ENCODE measurements around the gene OR1D5.
"Not testable (repeated sequence)": the region's sequence is repeated elsewhere in the genome, so short reads cannot be mapped to it uniquely, and the experiment has no call there.

Gene OR1D5, protein sequence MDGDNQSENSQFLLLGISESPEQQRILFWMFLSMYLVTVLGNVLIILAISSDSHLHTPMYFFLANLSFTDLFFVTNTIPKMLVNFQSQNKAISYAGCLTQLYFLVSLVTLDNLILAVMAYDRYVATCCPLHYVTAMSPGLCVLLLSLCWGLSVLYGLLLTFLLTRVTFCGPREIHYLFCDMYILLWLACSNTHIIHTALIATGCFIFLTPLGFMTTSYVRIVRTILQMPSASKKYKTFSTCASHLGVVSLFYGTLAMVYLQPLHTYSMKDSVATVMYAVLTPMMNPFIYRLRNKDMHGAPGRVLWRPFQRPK

DNA sequence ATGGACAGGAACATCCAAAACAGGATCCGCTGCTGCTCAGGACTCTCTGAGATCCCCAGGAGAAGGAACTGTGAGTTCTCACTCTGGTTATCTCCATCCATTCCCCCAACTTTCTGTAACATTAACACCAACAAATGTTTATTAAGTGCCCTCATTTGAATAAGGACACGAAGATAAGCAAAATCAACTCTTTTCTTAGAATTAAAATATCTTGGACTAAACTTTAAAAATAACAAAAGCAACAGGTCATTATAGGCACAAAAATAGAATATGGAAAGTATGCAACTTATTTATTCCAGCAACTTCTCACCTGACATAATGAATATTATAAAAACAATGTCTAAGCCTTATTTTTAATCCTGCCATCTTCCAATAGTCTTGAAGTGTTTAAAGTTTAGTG, at the start of gene OR1D5:
Gene OR1D5, minus strand, starts transcription at position 101 of the 400 bp plus-strand sequence. Its CDS starts 0 bp downstream, at position 101.
- H3K27ac ChIP-seq, H3K4me3 ChIP-seq: not testable (repeated sequence)

DNA sequence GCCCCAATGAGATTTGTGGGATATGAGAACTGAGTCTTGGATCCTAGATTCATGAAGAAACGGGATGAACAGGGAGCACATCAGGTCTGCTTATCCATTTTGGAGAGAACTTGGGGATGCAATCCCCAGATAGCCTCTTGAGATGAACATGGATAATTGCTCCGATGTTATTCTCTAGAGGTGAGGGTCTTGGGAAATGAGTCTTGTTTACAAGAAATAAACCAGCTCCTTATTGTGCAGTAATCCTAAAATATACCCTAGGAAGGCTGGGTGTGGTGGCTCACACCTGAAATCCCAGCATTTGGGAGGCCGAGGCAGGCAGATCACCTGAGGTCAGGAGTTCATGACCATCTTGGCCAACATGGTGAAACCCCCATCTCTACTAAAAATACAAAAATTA, 40.9 kb upstream of the OR1D5 start, which contains the start of gene OR1D2:
Gene OR1D2, minus strand, starts transcription at position 101 of the 400 bp plus-strand sequence. CDS start 11,426 bp downstream, outside the sequence.
- no peak within 1 kb of the TSS for H3K27ac ChIP-seq
- no peak within 1 kb of the TSS for H3K4me3 ChIP-seq

DNA sequence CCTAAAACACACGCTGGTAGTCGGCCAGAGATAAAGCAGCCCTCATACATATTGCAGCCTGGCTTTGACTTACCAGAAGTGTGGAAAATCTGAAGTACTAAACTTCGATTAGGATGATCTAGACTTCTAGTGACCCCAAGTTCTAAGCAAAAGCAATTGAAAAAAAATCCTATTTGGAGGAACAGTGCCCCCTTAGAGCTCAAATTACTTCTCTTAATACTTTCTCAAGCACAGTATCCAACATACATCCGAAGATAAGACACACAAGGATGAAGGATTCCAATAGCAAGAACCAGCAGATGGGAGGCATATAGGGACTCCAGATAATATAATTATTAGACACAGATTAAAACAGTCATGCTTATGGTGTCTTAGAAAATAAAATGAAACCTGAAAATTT, 10.4 kb upstream of the OR1D5 start:
- H3K4me3 ChIP-seq, H3K27ac ChIP-seq: not testable (repeated sequence)

DNA sequence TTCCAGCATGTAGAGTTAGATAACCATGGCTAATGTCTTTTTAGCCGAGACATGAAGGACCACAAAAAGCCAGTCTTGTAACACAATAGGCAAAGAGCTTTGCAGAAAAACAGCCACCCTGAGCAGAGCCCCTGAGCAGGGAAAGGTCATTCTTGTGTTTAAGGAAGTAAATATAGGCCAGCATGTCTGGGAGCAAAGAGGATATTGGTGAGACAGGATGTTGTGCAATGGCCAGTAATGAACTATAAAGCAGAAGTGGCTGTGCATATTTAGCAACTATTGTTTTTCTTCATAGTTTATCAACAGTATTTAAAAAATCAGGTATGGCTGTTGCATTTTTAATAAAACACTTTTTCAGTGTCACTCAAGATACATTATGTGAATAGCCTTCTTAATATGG, 1.8 kb upstream of the OR1D5 start:
- H3K4me3 ChIP-seq, H3K27ac ChIP-seq: not testable (repeated sequence)

DNA sequence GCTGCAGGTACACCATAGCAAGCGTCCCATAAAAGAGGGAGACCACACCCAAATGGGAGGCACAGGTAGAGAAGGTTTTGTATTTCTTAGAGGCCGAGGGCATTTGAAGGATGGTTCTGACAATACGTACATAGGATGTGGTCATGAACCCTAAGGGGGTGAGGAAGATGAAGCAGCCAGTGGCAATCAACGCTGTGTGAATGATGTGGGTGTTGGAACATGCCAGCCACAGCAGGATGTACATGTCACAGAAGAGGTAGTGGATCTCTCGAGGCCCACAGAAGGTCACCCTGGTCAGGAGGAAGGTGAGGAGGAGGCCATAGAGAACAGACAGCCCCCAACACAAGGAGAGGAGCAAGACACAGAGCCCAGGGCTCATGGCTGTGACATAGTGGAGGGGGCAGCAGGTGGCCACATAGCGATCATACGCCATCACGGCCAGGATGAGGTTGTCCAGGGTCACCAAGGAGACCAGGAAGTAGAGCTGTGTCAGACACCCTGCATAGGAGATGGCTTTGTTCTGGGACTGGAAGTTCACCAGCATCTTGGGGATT, 506 bp downstream of the OR1D5 start:
- H3K4me3 ChIP-seq, H3K27ac ChIP-seq: not testable (repeated sequence)

DNA sequence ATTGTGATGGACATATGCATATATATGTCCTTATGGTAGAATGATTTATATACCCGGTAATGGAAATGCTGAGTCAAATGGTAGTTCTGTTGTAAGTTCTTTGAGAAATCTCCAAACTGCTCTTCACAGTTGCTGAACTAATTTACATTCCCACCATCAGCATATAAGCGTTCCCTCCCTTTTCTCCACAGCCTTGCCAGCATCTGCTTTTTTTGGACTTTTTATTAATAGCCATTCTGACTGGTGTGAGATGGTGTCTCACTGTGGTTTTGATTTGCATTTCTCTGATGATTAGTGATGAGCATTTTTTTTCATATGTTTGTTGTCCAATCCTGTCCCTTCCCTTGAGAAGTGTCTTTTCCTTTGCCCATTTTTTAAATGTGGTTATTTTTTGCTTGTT, 8.5 kb downstream of the OR1D5 start:
- H3K27ac ChIP-seq, H3K4me3 ChIP-seq: not testable (repeated sequence)

DNA sequence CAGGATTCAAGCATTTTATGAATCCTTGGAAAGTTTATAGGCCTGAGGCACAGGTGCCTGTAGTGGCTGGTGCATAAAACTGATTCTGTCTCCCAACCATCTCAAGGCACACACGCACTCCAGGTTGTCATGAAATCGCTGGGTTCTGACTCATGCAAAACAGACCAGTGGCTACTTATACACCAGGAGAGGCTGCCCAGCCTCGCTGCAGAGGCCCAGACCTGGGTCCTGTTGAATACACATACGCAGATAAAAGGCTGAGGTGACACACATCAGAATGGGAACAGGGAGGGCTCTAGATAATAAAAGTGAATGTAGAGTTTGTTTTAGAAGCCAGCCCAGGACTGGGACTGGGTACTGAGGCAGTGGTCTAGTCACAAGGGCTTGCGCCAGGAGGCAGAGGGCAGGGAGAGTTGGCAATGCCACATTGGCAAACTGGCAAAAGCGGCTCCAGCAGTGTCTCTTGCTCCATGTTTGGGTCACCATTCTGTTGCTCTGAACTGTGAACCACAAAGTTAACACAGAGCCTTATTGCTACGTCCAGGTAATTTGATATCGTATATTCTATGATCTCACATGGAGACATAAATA, 13.6 kb downstream of the OR1D5 start:
- Histone ChIP-seq H3K27ac (peak overlapping the region in 5 of 21 experiments; percentile 44 to 88 (median 79)), H3K4me3 (peak overlapping the region; percentile 54 to 81 (median 69))

DNA sequence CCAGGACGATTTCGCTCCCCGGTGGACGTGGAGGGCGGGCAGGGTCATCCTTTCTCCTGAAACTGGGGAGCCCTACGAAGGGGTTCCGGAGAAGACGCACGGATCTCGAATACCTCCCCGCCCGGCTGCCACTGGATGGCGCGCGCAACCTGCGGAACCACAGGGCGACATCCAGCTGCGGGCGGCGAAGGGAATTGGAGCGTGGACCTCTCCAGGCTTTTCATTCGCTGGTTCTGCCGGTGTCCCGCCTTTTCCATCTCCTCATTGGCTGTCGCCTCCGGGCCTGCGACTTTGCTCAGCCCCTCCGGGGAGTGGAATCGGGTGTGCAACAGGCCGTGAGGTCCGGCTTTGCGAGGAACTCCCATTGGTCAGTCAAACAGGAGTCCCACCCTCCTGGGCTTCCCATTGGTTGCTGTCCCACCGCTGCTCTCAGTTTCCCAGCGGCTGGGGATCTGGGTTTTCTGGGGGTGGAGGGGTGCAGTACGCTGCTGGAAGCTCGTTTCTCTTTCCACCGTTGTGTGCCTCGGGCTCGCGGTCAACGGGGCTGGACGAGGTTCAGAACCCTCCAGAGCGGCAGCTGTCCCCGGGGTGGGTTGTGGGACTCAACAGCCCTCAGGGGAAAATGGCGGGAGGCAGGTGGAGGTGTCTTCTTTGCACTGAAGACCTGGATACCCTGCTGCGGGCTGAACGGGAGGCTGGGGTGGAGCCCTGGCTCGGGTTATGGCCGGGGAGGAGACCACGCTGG, 14.5 kb downstream of the OR1D5 start:
- Histone ChIP-seq H3K27ac (peak overlapping the region in 19 of 21 experiments; percentile 44 to 88 (median 76)), H3K4me3 (peak overlapping the region; percentile 54 to 81 (median 69))

DNA sequence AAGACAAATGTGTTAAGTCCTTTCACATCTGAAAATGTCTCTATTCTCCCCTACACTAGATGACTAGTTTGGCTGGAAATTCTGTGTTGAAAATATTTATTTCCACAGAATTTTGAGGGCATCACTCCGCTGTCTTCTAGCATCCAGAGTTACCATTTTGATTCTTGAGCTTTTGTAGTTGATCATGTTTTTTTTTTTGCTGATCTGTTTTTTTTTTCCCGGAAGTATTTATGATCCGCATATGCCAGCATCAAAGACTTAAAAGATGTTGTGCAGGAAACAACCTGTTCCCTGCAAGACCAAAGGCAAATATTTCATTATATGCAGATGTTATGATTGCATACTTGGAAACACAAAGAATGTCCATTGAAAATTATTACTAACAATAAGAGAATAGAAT, 16.7 kb downstream of the OR1D5 start:
- no peak overlapping the region for H3K4me3 ChIP-seq
- no peak overlapping the region for H3K27ac ChIP-seq

DNA sequence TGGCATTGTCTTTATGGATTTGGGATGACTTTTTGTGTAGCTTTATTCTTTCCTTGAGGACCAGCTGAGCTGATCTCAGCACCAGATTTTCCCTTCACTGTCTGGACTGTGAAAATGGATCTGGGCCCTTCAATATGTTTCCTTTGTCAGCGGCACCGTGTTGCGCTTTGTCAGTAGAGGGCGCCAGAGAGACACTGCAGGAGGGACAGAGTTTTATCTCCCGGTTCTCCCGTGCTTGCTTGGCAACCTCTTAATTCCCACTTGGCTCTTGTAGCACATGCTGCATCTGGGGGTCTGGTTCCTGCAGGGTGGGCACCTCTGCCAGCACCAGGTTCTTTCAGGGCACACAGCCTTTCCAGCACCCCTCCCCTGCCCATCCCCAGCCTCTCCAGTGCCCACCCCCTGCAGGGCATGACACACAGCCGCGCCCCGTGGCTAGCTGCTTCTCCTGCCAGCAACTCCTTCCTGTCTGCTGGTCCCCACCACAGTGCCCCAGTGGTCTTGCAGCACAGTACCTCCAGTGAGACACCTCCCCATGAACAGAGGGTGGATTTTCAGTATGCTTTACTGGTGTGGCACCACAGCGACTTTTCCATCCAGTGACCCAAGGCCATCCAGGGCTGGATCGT, 19.6 kb downstream of the OR1D5 start:
- Histone ChIP-seq H3K4me3 (no peak overlapping the region), H3K27ac (no peak overlapping the region)

DNA sequence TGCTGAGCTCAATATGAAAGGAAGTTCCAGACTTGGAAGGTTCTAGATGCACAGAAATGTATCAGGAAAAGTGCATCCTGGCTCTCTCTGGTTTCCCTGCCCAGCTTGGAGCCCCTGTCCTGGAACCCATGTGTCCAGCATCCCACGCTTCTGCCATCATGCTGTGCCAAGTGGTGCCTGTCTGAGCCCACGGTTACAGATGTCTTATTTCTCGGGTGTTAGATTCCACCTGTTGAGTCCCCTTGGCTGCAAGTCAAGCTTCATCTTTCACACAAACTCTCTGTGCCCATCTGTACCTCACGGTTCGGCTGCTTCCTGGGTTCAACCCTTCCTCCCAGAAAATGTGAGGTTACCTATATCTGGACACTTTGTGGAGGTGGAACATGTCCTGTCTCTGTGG, 22.5 kb downstream of the OR1D5 start:
- no peak overlapping the region for H3K27ac ChIP-seq
- H3K4me3 ChIP-seq, result no peak overlapping the region

DNA sequence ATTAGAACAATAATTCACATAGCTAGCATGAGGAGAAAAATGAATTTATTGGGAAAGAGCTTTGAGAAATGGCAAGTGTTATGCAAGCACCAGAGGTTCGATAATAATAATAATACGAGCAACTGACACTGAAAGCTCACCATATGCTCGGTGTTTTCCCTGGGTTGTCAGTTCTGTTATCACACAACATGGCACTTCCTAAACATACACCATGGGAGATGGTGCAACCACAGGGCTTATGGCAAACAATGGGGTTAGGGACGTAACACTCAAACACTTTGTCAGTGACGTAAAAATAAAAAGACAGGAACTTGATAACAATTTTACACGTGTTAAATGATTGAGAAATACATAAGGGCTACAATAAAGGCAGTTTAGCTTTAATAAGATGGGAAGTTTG, 23.7 kb downstream of the OR1D5 start:
- Histone ChIP-seq H3K4me3 (no peak overlapping the region), H3K27ac (no peak overlapping the region)

DNA sequence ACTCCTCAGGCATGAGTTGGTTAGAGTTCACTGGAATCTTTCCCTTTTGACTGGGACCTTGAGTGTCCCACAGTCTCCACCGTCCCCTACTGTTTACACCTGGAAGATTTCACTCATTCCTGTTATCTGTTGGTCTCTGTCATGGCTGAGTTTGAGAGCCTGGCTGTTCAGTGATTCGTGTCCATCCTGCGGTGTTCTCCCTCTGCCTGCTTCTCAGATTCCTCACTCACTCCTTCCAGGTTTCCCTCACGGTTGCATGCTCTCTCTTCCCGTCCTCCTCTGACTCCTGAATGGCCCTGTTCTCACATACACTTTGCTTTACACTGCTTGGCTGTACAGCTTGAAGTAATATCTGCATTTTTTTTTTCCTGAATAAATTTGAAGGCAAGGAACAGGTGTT, 24.5 kb downstream of the OR1D5 start:
- Histone ChIP-seq H3K4me3 (no peak overlapping the region), H3K27ac (no peak overlapping the region)

DNA sequence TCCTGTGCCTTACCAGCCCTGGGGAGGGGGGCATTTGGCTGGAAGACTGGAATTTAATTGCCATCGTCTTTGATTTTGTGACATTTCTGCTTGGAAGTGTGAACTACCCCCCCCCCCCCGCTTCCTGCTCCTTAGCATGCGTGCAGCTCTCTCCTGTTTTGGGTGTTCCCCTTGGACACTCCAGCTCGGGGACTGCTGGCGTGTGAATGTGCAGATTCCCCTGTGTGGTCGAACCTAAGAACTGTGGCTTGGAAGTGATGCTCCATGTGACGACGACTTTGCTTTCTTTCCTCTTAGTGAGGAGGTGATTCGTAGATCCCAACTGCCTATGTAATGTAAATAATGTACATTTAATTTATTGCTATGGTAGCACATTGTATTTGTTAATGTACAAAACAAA, 26.1 kb downstream of the OR1D5 start:
- H3K27ac ChIP-seq, result no peak overlapping the region
- H3K4me3 ChIP-seq, result no peak overlapping the region

DNA sequence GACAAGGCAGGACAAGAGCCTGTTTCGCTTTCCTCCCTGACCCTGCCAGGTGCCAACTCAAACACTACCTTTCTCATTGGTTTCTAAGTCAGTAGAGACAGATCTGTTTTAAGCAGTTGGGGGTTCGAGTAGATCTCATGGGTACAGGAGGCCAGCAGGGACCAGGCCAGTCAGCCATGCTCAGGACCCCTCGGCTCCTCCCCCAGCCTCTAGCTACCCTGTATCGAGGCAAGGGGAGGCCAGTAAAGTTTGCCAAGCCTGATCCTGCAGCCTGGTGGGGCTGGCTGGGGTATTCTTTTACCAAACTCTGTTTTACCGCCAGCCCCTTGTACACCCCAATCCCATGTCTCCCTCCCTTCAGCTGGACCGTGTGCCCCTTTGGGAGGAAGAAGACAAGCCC, 26.6 kb downstream of the OR1D5 start:
- Histone ChIP-seq H3K27ac (no peak overlapping the region), H3K4me3 (no peak overlapping the region)

DNA sequence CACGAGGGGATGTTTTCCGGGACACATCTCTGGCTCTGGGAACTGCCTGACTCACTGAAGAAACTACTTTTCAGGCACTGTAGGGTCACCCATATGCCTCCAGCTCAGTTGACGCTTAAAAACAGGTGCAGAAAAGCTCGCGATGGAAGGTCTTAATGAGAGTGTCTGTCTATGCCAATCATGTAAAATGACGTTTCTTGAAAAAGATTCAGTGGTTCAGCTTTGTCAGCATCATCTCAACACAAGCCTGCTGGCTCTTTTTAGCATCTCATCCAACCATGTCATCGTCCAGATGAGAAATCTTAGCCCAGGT, 27.5 kb downstream of the OR1D5 start:
- Histone ChIP-seq H3K27ac (no peak overlapping the region), H3K4me3 (no peak overlapping the region)

DNA sequence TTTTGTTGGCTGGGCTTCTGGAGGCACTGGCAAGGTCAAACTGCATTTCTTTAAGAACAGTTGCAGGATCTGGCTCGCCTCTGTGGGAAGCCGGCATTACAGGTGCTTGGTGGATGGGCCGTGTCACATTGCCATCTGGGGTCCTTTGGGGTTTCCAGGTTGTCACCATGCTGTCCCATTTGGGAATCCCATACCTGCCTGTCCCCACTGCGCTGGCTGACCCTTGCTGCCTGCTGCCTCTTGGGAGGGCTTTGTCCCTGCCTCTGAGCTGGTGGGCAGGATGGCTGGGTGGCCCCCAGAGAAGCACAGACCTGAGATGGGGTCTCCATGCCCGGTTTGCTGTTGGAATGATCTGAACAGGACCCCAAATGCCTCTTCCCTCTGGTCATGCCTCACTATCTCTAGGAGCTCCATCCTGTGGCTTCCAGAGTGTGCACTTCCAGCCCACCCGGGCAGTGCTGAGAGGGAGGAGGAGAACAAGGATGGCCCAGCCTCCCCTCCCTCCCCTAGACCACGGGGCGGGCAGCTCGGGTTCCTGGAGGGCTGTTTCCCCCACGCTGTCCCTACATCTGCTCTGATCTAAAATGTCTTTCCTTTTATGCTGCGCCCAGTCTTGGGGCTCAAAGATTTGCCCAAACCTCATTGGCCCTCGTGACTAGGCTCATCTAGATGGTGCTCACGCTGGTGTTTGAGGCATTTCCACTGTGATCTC, 28.0 kb downstream of the OR1D5 start:
- Histone ChIP-seq H3K4me3 (no peak overlapping the region), H3K27ac (no peak overlapping the region)

DNA sequence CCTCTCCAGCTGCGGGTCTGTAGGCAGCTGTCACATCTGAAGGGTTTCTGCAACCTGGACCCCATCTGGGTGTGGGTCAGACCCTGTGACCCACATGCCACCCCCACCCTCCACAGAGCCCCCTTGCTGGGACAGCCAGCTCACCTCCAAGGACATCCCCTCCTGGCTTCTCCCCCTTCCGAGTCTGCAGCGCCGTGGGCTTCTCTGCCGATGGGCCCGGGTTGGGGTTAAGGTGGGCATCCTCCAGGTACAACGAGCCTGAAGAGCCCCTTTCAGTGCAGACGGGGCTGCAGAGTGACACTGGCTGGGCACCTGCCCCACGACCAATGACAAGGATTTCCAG, 28.9 kb downstream of the OR1D5 start:
- Histone ChIP-seq H3K27ac (no peak overlapping the region), H3K4me3 (no peak overlapping the region)

DNA sequence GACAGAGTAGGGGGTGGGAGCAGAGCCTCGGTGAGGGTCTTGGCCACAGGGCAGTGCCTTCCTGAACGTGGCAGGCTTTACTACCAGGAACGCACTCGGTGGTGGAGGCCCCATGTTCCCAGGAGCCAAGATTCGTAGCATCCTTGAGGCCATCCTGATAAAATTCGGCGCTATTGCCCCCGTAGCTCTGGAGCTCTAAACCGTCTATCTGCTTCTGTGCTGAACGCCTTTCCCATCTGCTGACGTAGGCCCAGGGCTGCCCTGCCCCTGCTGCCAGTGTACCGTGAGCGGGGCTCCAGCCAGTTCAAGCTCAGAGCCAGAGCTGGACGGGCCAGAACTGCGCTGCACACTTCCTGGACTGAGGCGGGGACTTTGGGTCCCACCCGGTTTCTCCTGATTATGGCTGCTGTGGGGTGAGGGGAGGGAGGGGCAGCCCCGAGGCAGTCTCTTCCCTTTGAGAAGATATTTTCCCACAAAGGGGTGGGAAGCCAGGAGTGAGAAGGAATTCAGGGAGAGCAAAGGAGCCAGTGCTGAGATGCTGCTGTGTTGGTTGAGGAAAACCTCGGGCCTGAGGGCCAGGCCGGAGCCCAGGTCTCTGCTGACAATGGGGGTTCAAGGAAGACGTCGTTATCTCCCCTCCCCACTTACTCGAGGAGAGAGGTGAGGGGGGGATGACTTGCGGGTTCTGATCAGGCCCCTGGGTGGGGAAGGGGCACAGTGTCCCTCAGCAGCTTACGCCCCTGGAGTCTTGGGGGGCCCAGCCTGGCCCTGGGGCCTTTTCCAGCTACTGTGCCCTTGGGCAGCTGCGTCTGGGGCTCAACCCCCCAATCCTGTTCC, 29.4 kb downstream of the OR1D5 start:
- Histone ChIP-seq H3K27ac (no peak overlapping the region), H3K4me3 (no peak overlapping the region)
